Glutamatergic neuron (in vitro differentiated cells): ENCODE data around the gene NEK6. TPM values are rescaled to one million over a fixed set of nuclear protein-coding genes. Genes with fewer than 3 reads are reported as not detected.

Experiments
- DNase-seq: peaks from one replicate; pipeline ENCODE4 v3.0.0; 2022
- H3K27ac Mint-ChIP-seq: one replicate; pipeline ENCODE4 v1.8.0; 2020; ENCODE audit warnings: mild to moderate bottlenecking, mixed read lengths, inconsistent platforms; ENCODE audit not compliant: unreplicated experiment
- H3K27me3 Mint-ChIP-seq: one replicate; pipeline ENCODE4 v1.8.0; 2020; ENCODE audit warnings: mild to moderate bottlenecking, moderate library complexity, mixed read lengths, inconsistent platforms; ENCODE audit not compliant: unreplicated experiment
- H3K36me3 Mint-ChIP-seq: one replicate; pipeline ENCODE4 v1.8.0; 2020; ENCODE audit warnings: mild to moderate bottlenecking, mixed read lengths, inconsistent platforms; ENCODE audit not compliant: unreplicated experiment
- H3K4me1 Mint-ChIP-seq: one replicate; pipeline ENCODE4 v1.8.0; 2020; ENCODE audit warnings: mild to moderate bottlenecking, low read depth, mixed read lengths, inconsistent platforms; ENCODE audit not compliant: unreplicated experiment
- H3K4me3 Mint-ChIP-seq: one replicate; pipeline ENCODE4 v1.8.0; 2020; ENCODE audit warnings: mild to moderate bottlenecking, mixed read lengths, inconsistent platforms; ENCODE audit not compliant: unreplicated experiment
- H3K9me3 Mint-ChIP-seq: one replicate; pipeline ENCODE4 v1.8.0; 2020; ENCODE audit warnings: mild to moderate bottlenecking, moderate library complexity, mixed read lengths, inconsistent platforms; ENCODE audit not compliant: unreplicated experiment
- total RNA-seq: library from RNA; stranded (reverse); fragmentation: NEBNext Ultra II Directional; extraction: Animal tissue kit (Norgen Biotek cat#: 25700); gene quantifications from one replicate; pipeline ENCODE4 v1.2.1, GENCODE V29; 2021; ENCODE audit not compliant: unreplicated experiment
- TF ChIP-seq, protein P1 (sequence below): fragments of 200-600 bp; sonication (generic); IDR thresholded peaks from one replicate; pipeline ENCODE4 v1.5.0; 2021; ENCODE audit not compliant: partially characterized antibody, unreplicated experiment

Gene NEK6
- total RNA-seq, 1 donor from 2014 or later, result 5.4 TPM

DNA sequence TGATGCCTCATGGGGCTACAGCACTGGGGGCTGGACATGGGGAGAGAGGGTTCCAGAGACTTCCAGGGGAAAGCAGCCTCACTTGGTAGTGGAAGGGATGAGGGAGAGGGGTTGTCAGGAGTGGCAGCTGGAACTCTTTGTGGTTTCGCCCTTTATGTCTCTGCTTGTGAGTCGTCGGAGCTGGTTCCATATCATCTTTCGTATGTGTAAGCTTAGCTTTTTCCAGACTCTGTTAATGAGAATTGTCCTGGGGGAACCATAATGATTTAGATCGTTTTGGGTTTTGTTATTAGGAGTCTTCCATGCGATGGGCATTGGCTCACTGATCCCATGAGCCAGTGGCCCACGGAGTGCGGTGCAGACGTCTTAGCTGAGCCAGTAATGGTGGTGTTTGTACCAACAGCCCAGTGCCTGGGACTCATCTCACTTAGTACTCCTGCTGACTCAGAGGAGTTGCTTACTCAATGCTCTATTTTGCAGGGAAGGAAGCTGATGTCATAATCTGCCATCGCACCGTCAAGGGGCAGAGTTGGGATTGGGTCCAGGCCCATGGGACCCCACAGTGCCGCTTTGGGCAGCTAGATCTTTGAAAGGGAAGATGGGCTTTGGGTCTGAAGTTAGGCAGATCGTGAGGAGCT lies 48.5 kb downstream of the NEK6 start:
- Mint-ChIP-seq H3K27me3 (peaks cover 6% of the 10 kb centered on the region), H3K27ac (no peak overlapping the region)

DNA sequence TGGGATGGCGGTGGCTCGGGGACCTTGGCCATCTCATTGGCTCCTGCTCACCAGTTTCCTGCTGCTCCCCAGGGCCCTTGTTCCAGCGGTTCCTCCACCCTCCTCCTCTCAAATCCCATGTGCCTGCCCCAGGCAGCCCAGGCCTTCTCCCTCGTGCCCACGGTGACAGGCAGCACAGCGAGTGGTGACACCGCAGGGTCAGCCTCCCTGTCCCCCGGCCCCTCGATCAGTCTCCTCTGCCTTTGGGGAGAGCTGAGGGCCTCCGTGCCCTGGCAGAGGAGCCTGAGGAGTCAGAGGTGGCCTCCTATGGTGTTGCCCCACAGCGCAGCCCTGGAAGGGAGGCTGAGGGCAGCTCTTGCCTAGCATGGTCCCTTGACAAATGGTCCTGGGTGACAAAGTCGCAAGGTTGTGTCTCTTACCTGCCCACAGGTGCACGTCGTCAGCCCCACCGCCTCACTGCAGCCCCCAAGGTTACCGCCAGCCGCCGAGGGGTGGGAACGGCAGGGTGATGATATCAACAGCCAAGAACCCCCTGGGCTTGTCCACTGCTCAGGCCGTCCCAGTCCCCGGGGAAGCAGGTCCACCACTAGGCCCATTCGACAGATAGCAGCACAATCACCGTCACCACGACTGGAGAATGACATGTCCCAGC lies 49.8 kb downstream of the NEK6 start:
- Mint-ChIP-seq H3K27me3 (peaks cover 6% of the 10 kb centered on the region), H3K4me1 (no peaks in the 10 kb centered on the region), H3K4me3 (no peak overlapping the region), H3K36me3 (no peaks in the 10 kb centered on the region), H3K27ac (no peak overlapping the region), H3K9me3 (no peaks in the 10 kb centered on the region)
- DNase-seq, result no peak
- TF ChIP-seq, protein P1, sequence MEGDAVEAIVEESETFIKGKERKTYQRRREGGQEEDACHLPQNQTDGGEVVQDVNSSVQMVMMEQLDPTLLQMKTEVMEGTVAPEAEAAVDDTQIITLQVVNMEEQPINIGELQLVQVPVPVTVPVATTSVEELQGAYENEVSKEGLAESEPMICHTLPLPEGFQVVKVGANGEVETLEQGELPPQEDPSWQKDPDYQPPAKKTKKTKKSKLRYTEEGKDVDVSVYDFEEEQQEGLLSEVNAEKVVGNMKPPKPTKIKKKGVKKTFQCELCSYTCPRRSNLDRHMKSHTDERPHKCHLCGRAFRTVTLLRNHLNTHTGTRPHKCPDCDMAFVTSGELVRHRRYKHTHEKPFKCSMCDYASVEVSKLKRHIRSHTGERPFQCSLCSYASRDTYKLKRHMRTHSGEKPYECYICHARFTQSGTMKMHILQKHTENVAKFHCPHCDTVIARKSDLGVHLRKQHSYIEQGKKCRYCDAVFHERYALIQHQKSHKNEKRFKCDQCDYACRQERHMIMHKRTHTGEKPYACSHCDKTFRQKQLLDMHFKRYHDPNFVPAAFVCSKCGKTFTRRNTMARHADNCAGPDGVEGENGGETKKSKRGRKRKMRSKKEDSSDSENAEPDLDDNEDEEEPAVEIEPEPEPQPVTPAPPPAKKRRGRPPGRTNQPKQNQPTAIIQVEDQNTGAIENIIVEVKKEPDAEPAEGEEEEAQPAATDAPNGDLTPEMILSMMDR, result no peak

More for the DNA sequence above, 48.5 kb downstream of the NEK6 start:
- Mint-ChIP-seq H3K36me3 (no peaks in the 10 kb centered on the region), H3K4me3 (no peak overlapping the region), H3K9me3 (no peaks in the 10 kb centered on the region), H3K4me1 (no peaks in the 10 kb centered on the region)
- TF ChIP-seq, protein P1, result no peak
- no peak for DNase-seq

DNA sequence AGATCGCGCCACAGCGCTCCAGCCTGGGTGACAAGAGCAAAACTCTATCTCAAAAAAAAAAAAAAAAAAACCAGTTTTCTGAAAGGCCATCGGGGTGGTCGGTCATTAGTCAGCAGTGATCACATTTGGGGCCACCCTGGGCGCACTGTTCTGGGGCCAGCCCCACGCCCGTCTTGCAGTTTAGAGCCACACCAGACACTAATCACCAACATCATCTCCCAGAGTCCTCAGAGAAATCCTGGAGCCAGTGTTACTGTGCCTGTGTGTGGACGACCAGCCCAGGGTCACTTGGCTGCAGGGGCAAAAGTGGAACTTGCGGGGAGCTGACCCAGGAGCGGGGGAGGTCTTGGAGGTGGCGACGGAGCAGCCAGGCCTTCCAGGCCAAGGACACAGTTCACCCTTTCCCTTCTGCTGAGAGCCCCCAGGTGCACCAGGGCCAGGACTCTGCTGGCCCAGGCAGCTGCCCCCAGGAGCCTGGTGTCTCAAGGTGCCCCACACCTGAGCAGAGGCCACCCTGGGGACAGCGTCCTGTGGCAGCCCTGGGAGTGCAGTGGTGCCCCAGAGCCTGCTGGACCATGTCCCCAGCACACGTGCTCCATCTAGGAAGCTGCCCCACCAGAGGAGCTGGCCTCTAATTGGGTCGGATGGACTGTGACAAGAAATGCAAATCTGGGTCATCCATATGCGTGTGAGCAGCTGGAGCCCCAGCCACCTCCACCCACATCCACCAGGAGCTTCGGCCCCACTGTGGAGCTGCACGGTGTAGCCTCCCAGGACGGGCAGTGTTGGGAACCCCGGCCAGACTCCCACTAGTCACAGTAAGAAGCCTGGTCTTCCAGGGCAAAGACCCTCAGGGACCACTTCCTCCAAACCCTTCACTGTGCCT lies 51.1 kb downstream of the NEK6 start:
- DNase-seq, result no peak
- no peaks in the 10 kb centered on the region for H3K36me3 Mint-ChIP-seq
- no peaks in the 10 kb centered on the region for H3K27me3 Mint-ChIP-seq
- no peaks in the 10 kb centered on the region for H3K9me3 Mint-ChIP-seq
- TF ChIP-seq, protein P1, result no peak
- no peak overlapping the region for H3K4me3 Mint-ChIP-seq
- H3K4me1 Mint-ChIP-seq, result no peaks in the 10 kb centered on the region
- no peak overlapping the region for H3K27ac Mint-ChIP-seq

DNA sequence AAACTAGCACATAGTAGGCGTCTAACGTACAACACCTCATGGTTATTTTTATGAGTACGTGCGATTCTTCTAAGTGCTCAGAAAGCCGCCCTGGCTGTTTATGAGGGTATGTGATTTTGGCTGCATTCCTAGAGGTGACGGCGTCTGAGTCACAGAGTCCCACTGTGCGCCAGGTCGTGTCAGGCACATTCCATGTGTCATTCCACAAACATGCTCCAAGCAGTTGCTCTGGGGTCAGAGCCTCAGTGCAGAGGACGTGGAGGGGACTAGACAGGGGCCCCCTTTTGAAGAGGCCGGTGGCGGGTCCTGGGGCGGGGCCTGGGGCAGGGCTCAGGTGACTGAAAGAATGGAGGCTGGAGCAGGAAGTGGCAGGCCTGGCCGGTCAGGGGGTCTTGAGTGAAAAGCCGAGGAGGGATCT lies 51.9 kb downstream of the NEK6 start:
- Mint-ChIP-seq H3K4me3 (no peak overlapping the region), H3K27ac (no peak overlapping the region), H3K9me3 (no peaks in the 10 kb centered on the region), H3K36me3 (no peaks in the 10 kb centered on the region), H3K4me1 (no peaks in the 10 kb centered on the region), H3K27me3 (no peaks in the 10 kb centered on the region)
- TF ChIP-seq, protein P1, result no peak
- DNase-seq, result no peak
